GM20000 (cell line): ENCODE measurements around the gene CBLN2.

Source experiments
- DNase-seq: peaks from one replicate; pipeline ENCODE4 v3.0.0; 2012; ENCODE audit warnings: low spot score
- TF ChIP-seq, protein P1 (sequence below): IDR thresholded peaks from 2 replicates; pipeline ENCODE4 v1.5.1; 2012; ENCODE audit warnings: mild to moderate bottlenecking, control low read depth; ENCODE audit errors: extremely low read depth, missing control alignments

CBLN2 gene

DNA sequence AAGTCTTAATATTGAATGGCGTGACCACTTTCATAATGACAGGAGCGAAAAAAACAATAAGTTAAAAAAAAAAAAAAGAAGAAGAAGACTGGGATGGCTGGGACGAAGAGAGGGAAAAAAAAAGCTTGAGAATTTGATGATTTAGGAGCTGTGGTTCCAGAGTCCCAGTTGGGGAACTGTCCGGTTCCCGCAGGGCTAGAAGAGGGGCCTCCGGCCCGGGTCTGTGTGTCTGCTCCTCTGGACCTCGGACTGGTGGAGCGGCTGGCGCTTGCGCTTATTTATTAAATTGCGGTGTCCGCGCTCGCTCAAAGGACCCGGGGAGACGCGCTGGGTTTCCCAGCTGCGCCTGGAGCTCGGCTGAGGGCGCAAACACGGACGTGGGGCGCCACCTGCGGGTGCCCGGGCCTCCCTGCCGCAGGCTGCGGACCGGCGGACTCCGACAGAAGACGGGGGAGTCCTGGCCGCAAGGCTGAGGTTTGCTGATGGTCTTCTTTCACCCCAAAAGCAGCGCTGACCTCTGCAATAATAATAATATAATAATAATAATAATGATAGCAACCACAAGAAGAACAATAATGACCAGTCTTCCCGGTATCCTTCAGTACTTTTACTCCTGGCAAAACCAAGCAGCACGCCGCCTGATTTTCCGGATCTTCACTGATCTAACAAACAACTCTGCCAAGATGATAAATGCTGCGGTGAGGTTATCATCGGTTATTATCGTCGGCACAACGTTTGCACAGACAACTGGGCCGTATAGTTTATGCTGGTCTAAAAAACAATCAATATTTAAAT lies at the start of gene CBLN2:
Gene CBLN2, minus strand, starts transcription at position 251 of the 795 bp plus-strand sequence. CDS start 2,182 bp downstream, outside the sequence.
- DNase-seq = peak; percentile 87
- TF ChIP-seq, protein P1, sequence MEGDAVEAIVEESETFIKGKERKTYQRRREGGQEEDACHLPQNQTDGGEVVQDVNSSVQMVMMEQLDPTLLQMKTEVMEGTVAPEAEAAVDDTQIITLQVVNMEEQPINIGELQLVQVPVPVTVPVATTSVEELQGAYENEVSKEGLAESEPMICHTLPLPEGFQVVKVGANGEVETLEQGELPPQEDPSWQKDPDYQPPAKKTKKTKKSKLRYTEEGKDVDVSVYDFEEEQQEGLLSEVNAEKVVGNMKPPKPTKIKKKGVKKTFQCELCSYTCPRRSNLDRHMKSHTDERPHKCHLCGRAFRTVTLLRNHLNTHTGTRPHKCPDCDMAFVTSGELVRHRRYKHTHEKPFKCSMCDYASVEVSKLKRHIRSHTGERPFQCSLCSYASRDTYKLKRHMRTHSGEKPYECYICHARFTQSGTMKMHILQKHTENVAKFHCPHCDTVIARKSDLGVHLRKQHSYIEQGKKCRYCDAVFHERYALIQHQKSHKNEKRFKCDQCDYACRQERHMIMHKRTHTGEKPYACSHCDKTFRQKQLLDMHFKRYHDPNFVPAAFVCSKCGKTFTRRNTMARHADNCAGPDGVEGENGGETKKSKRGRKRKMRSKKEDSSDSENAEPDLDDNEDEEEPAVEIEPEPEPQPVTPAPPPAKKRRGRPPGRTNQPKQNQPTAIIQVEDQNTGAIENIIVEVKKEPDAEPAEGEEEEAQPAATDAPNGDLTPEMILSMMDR = peak; percentile 90

DNA sequence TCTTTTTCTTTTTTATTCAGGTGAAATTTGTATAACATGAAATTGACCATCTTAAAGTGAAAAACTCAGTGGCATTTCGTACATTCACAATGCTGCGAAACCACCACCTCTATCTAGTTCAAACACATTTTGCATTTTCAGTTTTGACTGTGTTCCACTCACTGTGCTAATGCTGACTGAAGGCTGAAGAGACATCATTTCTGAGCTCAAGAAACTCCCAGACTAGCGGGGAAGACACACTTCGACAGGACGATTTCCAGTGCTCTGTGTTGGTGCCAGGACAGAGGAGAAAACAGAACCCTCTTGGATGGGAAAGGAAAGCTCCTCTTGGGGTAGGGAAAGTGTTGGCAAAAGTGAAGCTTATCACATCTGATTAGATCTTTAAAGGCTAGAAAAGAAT lies 44.2 kb upstream of the CBLN2 start:
- DNase-seq = no peak
- TF ChIP-seq, protein P1 = no peak

DNA sequence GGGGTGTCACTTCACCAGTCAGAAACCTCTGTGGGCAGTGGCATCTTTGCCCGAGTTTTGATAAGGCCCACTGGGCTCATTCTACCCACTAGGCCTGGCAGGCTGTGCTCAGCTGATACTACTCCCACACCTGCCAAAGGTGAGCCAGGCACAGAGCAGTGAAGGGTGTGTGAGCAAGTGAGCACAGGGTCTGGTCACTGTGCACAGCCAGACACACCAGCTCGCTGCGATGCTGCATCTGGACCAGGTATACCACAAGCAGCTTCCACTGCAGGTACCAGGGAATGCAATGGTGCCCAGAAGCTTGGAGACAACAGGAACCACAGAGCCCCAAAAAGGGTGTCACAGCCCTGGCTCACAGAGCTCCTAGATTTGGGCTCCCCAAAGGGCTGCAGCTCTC lies 40.6 kb upstream of the CBLN2 start:
- TF ChIP-seq, protein P1 = no peak
- no peak for DNase-seq

DNA sequence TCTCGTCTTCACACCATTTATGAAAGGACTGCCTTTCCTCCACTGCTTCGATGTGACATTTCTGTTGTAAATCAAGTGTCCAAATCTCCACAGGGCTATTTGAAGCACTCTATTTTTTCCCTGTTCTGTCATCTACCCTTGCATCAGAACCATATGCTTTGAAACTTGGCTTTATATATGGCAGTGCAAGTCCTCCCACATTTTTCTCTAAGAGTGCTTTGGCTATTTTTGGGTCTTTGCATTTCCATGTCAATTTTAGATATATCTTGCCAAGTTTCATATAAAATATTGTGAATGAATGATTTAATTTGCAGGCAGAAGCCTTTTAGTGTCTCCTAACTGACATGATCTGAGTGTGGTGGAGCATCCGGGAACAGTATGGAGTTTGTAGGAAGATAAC lies 37.8 kb upstream of the CBLN2 start:
- TF ChIP-seq, protein P1 = no peak
- DNase-seq = no peak

DNA sequence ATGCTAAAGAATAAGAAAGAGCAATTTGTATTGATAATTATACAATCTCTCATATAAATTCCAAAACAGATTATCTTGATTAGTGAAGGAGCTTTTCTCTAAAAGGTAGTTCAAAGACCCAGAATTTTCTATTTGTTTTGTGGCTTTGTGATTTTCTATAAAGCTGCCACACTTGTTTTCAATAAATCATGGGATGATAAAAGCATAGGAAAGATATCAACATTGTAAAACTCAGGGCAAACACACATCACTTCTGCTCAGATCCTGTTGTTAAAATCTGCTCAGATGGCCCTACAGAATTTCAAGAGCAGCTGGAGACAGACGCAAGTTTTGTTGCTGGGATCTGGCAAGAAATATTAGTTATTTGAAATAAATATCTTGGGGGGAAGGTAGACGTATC lies 28.8 kb upstream of the CBLN2 start:
- no peak for DNase-seq

DNA sequence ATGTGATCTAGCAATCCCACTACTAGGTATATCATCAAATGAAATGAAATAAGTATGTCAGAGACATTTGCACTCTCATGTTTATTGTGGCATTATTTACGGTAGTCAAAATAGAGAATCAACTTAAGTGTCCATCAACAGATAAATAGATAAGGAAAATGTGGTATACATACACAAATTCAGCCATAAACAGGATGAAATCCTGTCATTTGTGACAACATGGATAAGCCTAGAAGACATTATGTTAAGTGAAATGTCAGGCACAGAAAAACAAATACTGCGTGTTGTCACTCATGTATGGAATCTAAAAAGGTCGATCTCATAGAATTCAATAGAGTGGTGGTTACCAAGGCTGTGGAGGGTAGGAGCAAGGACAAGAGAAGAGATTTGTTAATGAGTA lies 22.1 kb upstream of the CBLN2 start:
- TF ChIP-seq, protein P1 = no peak
- DNase-seq = no peak

More for the DNA sequence above, 28.8 kb upstream of the CBLN2 start:
- TF ChIP-seq, protein P1 = no peak

DNA sequence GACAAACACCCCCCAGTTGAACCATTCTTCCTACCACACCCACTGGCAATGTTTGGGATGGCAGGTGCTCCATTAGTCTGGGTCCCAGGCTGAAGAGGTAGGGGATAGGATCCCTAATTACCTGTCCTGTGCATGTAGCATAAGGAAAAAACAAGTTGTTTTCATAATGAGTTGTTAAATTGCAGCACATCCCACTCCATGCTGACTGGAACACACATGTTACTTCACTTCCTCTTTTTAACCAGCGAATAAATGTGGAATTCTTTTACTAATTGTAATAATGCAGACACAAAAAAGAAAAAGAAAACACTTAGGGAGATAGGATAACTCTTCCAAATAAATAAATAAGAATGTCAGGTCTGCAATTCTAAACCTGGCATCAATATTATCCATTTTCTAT lies 11.8 kb upstream of the CBLN2 start:
- no peak for DNase-seq
- TF ChIP-seq, protein P1 = no peak
